GM19468 (cell line): Measurements from ENCODE around the gene PI4KA.
"Not testable (repeated sequence)": the region's sequence is repeated elsewhere in the genome, so short reads cannot be mapped to it uniquely, and the experiment has no call there.

ENCODE experiments used
- ATAC-seq: cut with Tn5 transposase; IDR thresholded peaks from one replicate; pipeline ENCODE4 v1.9.1; 2021; ENCODE audit warnings: mild to moderate bottlenecking, moderate library complexity, moderate number of reproducible peaks; ENCODE audit not compliant: unreplicated experiment; ENCODE audit errors: extremely low read depth

Gene PI4KA

GRCh38 chr22:20821717-20822239 is 36.8 kb downstream of the PI4KA start:
- not testable (repeated sequence) for ATAC-seq

GRCh38 chr22:20819471-20819870 is 39.1 kb downstream of the PI4KA start:
- no peak for ATAC-seq

- no peak for ATAC-seq
Measured at GRCh38 chr22:20818471-20818870, 40.1 kb downstream of the PI4KA start.

- ATAC-seq, result no peak
Measured at GRCh38 chr22:20816559-20816958, 42.1 kb downstream of the PI4KA start.

- ATAC-seq, result no peak
Measured at GRCh38 chr22:20815477-20816050, 43.0 kb downstream of the PI4KA start.

GRCh38 chr22:20814221-20814808 is 44.3 kb downstream of the PI4KA start:
- no peak for ATAC-seq

- ATAC-seq, result no peak
Measured at GRCh38 chr22:20813056-20813455, 45.6 kb downstream of the PI4KA start.

- no peak for ATAC-seq
Measured at GRCh38 chr22:20811971-20812660, 46.5 kb downstream of the PI4KA start.

GRCh38 chr22:20811171-20811570 is 47.4 kb downstream of the PI4KA start:
- no peak for ATAC-seq

- ATAC-seq, result no peak
Measured at GRCh38 chr22:20810645-20811044, 48.0 kb downstream of the PI4KA start.

- no peak for ATAC-seq
Measured at GRCh38 chr22:20809538-20810185, 48.9 kb downstream of the PI4KA start.

GRCh38 chr22:20808844-20809243 is 49.8 kb downstream of the PI4KA start:
- no peak for ATAC-seq

- ATAC-seq, result no peak
Measured at GRCh38 chr22:20807315-20807752, 51.3 kb downstream of the PI4KA start.

- ATAC-seq, result no peak
Measured at GRCh38 chr22:20805972-20806471, 52.6 kb downstream of the PI4KA start.

GRCh38 chr22:20804650-20805049 is 54.0 kb downstream of the PI4KA start:
- ATAC-seq, result no peak

GRCh38 chr22:20803696-20804324 is 54.8 kb downstream of the PI4KA start:
- ATAC-seq, result no peak

GRCh38 chr22:20802922-20803553 is 55.6 kb downstream of the PI4KA start:
- no peak for ATAC-seq

GRCh38 chr22:20802452-20802851 is 56.2 kb downstream of the PI4KA start:
- no peak for ATAC-seq

- no peak for ATAC-seq
Measured at GRCh38 chr22:20799449-20799848, 59.2 kb downstream of the PI4KA start.

GRCh38 chr22:20798974-20799373 is 59.6 kb downstream of the PI4KA start:
- no peak for ATAC-seq
